GM23248 (cell line): ENCODE results near the gene KCNC1. TPM values are rescaled to one million over a fixed set of nuclear protein-coding genes. Genes with fewer than 3 reads are reported as not detected.

Experiments
- DNase-seq: peaks from one replicate; pipeline ENCODE4 v3.0.0-alpha.2; 2015
- H2AFZ ChIP-seq: fragments of 200-600 bp; sonication (generic); 2 replicates; pipeline ENCODE4 v1.6.1; 2016; ENCODE audit warnings: antibody characterized with exemption
- H3F3A ChIP-seq: fragments of 200-600 bp; sonication (generic); 2 replicates; pipeline ENCODE4 v1.6.1; 2016; ENCODE audit warnings: mild to moderate bottlenecking, antibody characterized with exemption, mixed run types; ENCODE audit not compliant: insufficient read depth
- H3K27ac ChIP-seq: fragments of 200-600 bp; sonication (generic); 2 replicates; pipeline ENCODE4 v1.5.1; 2016; ENCODE audit warnings: mild to moderate bottlenecking
- H3K27me3 ChIP-seq: fragments of 200-600 bp; sonication (generic); replicated peaks from 2 replicates; pipeline ENCODE4 v1.6.1; 2016; ENCODE audit warnings: mild to moderate bottlenecking; ENCODE audit not compliant: insufficient read depth
- H3K36me3 ChIP-seq: fragments of 200-600 bp; sonication (generic); 2 replicates; pipeline ENCODE4 v1.6.1; 2016; ENCODE audit warnings: low read depth, mild to moderate bottlenecking
- H3K4me1 ChIP-seq: fragments of 200-600 bp; sonication (generic); 2 replicates; pipeline ENCODE4 v1.6.1; 2016; ENCODE audit warnings: mild to moderate bottlenecking; ENCODE audit not compliant: insufficient read depth
- H3K4me2 ChIP-seq: fragments of 200-600 bp; sonication (generic); one replicate; pipeline ENCODE4 v1.6.1; 2016; ENCODE audit warnings: mild to moderate bottlenecking; ENCODE audit not compliant: unreplicated experiment
- H3K4me3 ChIP-seq: fragments of 200-600 bp; sonication (generic); 2 replicates; pipeline ENCODE4 v1.5.1; 2016; ENCODE audit warnings: mild to moderate bottlenecking
- H3K79me2 ChIP-seq: fragments of 200-600 bp; sonication (generic); 2 replicates; pipeline ENCODE4 v1.6.1; 2016; ENCODE audit warnings: mild to moderate bottlenecking; ENCODE audit not compliant: insufficient read depth
- H3K9ac ChIP-seq: fragments of 200-600 bp; sonication (generic); 2 replicates; pipeline ENCODE4 v1.6.1; 2016; ENCODE audit warnings: mild to moderate bottlenecking
- H3K9me2 ChIP-seq: fragments of 200-600 bp; sonication (generic); 2 replicates; pipeline ENCODE4 v1.6.1; 2016; ENCODE audit warnings: mixed run types, mild to moderate bottlenecking, moderate library complexity; ENCODE audit not compliant: insufficient read depth
- H3K9me3 ChIP-seq: fragments of 200-600 bp; sonication (generic); one replicate; pipeline ENCODE4 v1.6.1; 2017; ENCODE audit warnings: low read depth
- H4K20me1 ChIP-seq: fragments of 200-600 bp; sonication (generic); 2 replicates; pipeline ENCODE4 v1.6.0; 2016; ENCODE audit not compliant: insufficient read depth
- EZH2 ChIP-seq: fragments of 200-600 bp; sonication (generic); IDR thresholded peaks from 2 replicates; pipeline ENCODE4 v1.6.1; 2018; ENCODE audit warnings: antibody characterized with exemption, mild to moderate bottlenecking; ENCODE audit not compliant: insufficient read depth, poor library complexity, severe bottlenecking
- EZH2phosphoT487 ChIP-seq: fragments of 200-600 bp; sonication (generic); IDR thresholded peaks from 2 replicates; pipeline ENCODE4 v1.6.1; 2018; ENCODE audit warnings: antibody characterized with exemption, moderate library complexity, mild to moderate bottlenecking, low read depth; ENCODE audit not compliant: insufficient read depth
- WGBS, 2 experiments: methylation state at CpG; one replicate each; pipeline ENCODE4 v1.1.6; 2015 to 2017; ENCODE audit warnings: low lambda C conversion rate in 2 of 2, low coverage in 1 of 2; ENCODE audit errors: missing lambda C conversion rate in 2 of 2; 5-methylcytosine and 5-hydroxymethylcytosine counted together
- in situ Hi-C: fragments of 300-500 bp; cut with MboI; formaldehyde crosslinking; loops from 2 replicates; pipeline ENCODE4 v1.15.0; 2020
- polyA plus RNA-seq: library from polyadenylated mRNA; unstranded; fragments of >200 nt; fragmentation: Nextera tagmentation; extraction: Ambion mirVana; gene quantifications from 2 replicates; pipeline ENCODE4 v1.2.1, GENCODE V29; 2016
- total RNA-seq: library from RNA; depleted of rRNA; stranded (reverse); fragments of >200 nt; shearing (Covaris generic); gene quantifications from 2 replicates; pipeline ENCODE4 v1.2.3, GENCODE V29; 2014

The KCNC1 gene
- total and polyA plus RNA-seq, 2 experiments from 2014 or later, result not detected

GRCh38 chr11:17788084-17788483, 53.5 kb downstream of the KCNC1 start:
- 98 to 99% methylated on average over 5 of the region's 5 CpGs for WGBS, 2 experiments
- H3K9ac ChIP-seq, result no peak overlapping the region
- DNase-seq, result no peak
- no peaks in the 10 kb centered on the region for H3K27me3 ChIP-seq
- H3K36me3 ChIP-seq, result no peaks in the 10 kb centered on the region
- H3K4me3 ChIP-seq, result no peak overlapping the region
- no peak overlapping the region for H3K4me2 ChIP-seq
- H3K27ac ChIP-seq, result no peak overlapping the region
- H4K20me1 ChIP-seq, result no peaks in the 10 kb centered on the region
- TF ChIP-seq EZH2phosphoT487 (no peak), EZH2 (no peak)
- in situ Hi-C loops, result no loop called here
- no peaks in the 10 kb centered on the region for H3K79me2 ChIP-seq
- H3F3A ChIP-seq, result peaks cover 7% of the 10 kb centered on the region; the same call in 1 of the 2 replicates
- H3K9me2 ChIP-seq, result no peaks in the 10 kb centered on the region
- no peaks in the 10 kb centered on the region for H3K9me3 ChIP-seq
- H2AFZ ChIP-seq, result no peak overlapping the region
- peaks cover 25% of the 10 kb centered on the region for H3K4me1 ChIP-seq

- Histone ChIP-seq H3K4me3 (no peak overlapping the region), H3K4me1 (peaks cover 25% of the 10 kb centered on the region), H3K27ac (no peak overlapping the region), H3K79me2 (no peaks in the 10 kb centered on the region), H3F3A (peaks cover 7% of the 10 kb centered on the region; the same call in 1 of the 2 replicates), H3K4me2 (no peak overlapping the region), H2AFZ (no peak overlapping the region), H4K20me1 (no peaks in the 10 kb centered on the region), H3K27me3 (no peaks in the 10 kb centered on the region), H3K36me3 (no peaks in the 10 kb centered on the region), H3K9ac (no peak overlapping the region), H3K9me2 (no peaks in the 10 kb centered on the region), H3K9me3 (no peaks in the 10 kb centered on the region)
- WGBS, 2 experiments, result 92 to 97% methylated on average over 1 of the region's 1 CpG
- in situ Hi-C loops, result no loop called here
- DNase-seq, result peak; percentile 54
- TF ChIP-seq EZH2phosphoT487, result no peak
- no peak for TF ChIP-seq EZH2
Measured at GRCh38 chr11:17790453-17790852, 55.9 kb downstream of the KCNC1 start.

GRCh38 chr11:17791144-17791543, 56.6 kb downstream of the KCNC1 start:
- H3K4me2 ChIP-seq, result no peak overlapping the region
- H3K4me1 ChIP-seq, result peaks cover 25% of the 10 kb centered on the region
- H2AFZ ChIP-seq, result no peak overlapping the region
- H4K20me1 ChIP-seq, result no peaks in the 10 kb centered on the region
- H3K27me3 ChIP-seq, result no peaks in the 10 kb centered on the region
- TF ChIP-seq EZH2, result no peak
- no peak for TF ChIP-seq EZH2phosphoT487
- H3F3A ChIP-seq, result peaks cover 7% of the 10 kb centered on the region; the same call in 1 of the 2 replicates
- H3K4me3 ChIP-seq, result no peak overlapping the region
- no peaks in the 10 kb centered on the region for H3K9me3 ChIP-seq
- no peak for DNase-seq
- no peaks in the 10 kb centered on the region for H3K79me2 ChIP-seq
- H3K9ac ChIP-seq, result no peak overlapping the region
- H3K36me3 ChIP-seq, result no peaks in the 10 kb centered on the region
- no peaks in the 10 kb centered on the region for H3K9me2 ChIP-seq
- no peak overlapping the region for H3K27ac ChIP-seq
- in situ Hi-C loops, result no loop called here

GRCh38 chr11:17792161-17792560, 57.6 kb downstream of the KCNC1 start:
- Histone ChIP-seq H3F3A (peaks cover 5% of the 10 kb centered on the region; the same call in 1 of the 2 replicates), H3K27me3 (no peaks in the 10 kb centered on the region), H3K9ac (no peak overlapping the region), H2AFZ (no peak overlapping the region), H3K4me2 (no peak overlapping the region), H3K27ac (no peak overlapping the region), H3K9me2 (no peaks in the 10 kb centered on the region), H3K79me2 (no peaks in the 10 kb centered on the region), H3K9me3 (no peaks in the 10 kb centered on the region), H3K36me3 (no peaks in the 10 kb centered on the region), H3K4me1 (peaks cover 16% of the 10 kb centered on the region), H3K4me3 (no peak overlapping the region), H4K20me1 (no peaks in the 10 kb centered on the region)
- no peak for TF ChIP-seq EZH2phosphoT487
- no peak for TF ChIP-seq EZH2
- in situ Hi-C loops, result no loop called here
- WGBS, 2 experiments, result 96 to 97% methylated on average over 9 of the region's 9 CpGs
- DNase-seq, result no peak

GRCh38 chr11:17793642-17794170, 59.1 kb downstream of the KCNC1 start:
- no peaks in the 10 kb centered on the region for H3K27me3 ChIP-seq
- 83 to 84% methylated on average over 7 of the region's 7 CpGs for WGBS, 2 experiments
- in situ Hi-C loops, result no loop called here
- no peaks in the 10 kb centered on the region for H3F3A ChIP-seq
- H2AFZ ChIP-seq, result no peak overlapping the region
- H3K9ac ChIP-seq, result no peak overlapping the region
- H3K9me2 ChIP-seq, result no peaks in the 10 kb centered on the region
- no peak for DNase-seq
- H3K4me3 ChIP-seq, result no peak overlapping the region
- H3K4me1 ChIP-seq, result peaks cover 11% of the 10 kb centered on the region; the same call in 1 of the 2 replicates
- H3K36me3 ChIP-seq, result no peaks in the 10 kb centered on the region
- H3K79me2 ChIP-seq, result no peaks in the 10 kb centered on the region
- no peaks in the 10 kb centered on the region for H4K20me1 ChIP-seq
- H3K9me3 ChIP-seq, result no peaks in the 10 kb centered on the region
- TF ChIP-seq EZH2phosphoT487, result no peak
- TF ChIP-seq EZH2, result no peak
- no peak overlapping the region for H3K27ac ChIP-seq
- H3K4me2 ChIP-seq, result no peak overlapping the region
